CD4-positive, alpha-beta T cell (primary cell): ENCODE data around the gene GOLGA6L10. TPM values are rescaled to one million over a fixed set of nuclear protein-coding genes. Genes with fewer than 3 reads are reported as not detected.
"Not testable (repeated sequence)": the region's sequence is repeated elsewhere in the genome, so short reads cannot be mapped to it uniquely, and the experiment has no call there.

Source experiments
- ATAC-seq: fragments of 200-7000 bp; cut with Tn5 transposase; one replicate; pipeline ENCODE4 v1.10.0; 2022; ENCODE audit warnings: mild to moderate bottlenecking; ENCODE audit not compliant: poor library complexity
- CTCF ChIA-PET: fragments of 350-600 bp; sonication (Branson Sonifier 250); formaldehyde crosslinking; loops from one replicate; lab custom pipeline; 2021; ENCODE audit warnings: antibody characterized with exemption, inconsistent platforms; lab: Charles Lee
- POLR2A ChIA-PET: fragments of 350-600 bp; sonication (Branson Sonifier 250); formaldehyde crosslinking; loops from one replicate; lab custom pipeline; 2021; ENCODE audit warnings: antibody characterized with exemption, inconsistent platforms; lab: Charles Lee
- DNase-seq, 14 experiments: peaks; one replicate each; pipeline ENCODE4 v3.0.0-alpha.2; 2013 to 2020; ENCODE audit warnings: mixed read lengths in 2 of 14
- H3K27ac ChIP-seq, 2 donors: one replicate each; pipeline versions ENCODE4 v1.5.1 to v1.7.0; 2013; ENCODE audit warnings: low read length in 2 of 2, low read depth in 1 of 2, mild to moderate bottlenecking in 1 of 2
- H3K27me3 ChIP-seq, 2 experiments: 1 replicate in 1 of 2; 2 replicates in 1 of 2; pipeline versions ENCODE4 v1.6.1 to v1.7.0; 2013; ENCODE audit warnings: low read length in 2 of 2, control low read depth in 1 of 2, mild to moderate bottlenecking in 1 of 2, moderate library complexity in 1 of 2; ENCODE audit not compliant: insufficient read depth in 2 of 2, control insufficient read depth in 1 of 2
- H3K36me3 ChIP-seq: one replicate; pipeline ENCODE4 v1.6.1; 2013; ENCODE audit warnings: low read length, control low read depth; ENCODE audit not compliant: insufficient read depth
- H3K4me1 ChIP-seq: one replicate; pipeline ENCODE4 v1.6.1; 2013; ENCODE audit warnings: low read length, control low read depth; ENCODE audit not compliant: insufficient read depth
- H3K4me3 ChIP-seq: one replicate; pipeline ENCODE4 v1.5.1; 2013; ENCODE audit warnings: mild to moderate bottlenecking, low read length, moderate library complexity
- H3K9me3 ChIP-seq, 2 experiments: 1 replicate in 1 of 2; 2 replicates in 1 of 2; pipeline versions ENCODE4 v1.6.1 to v1.7.0; 2013; ENCODE audit warnings: low read length in 2 of 2, mild to moderate bottlenecking in 2 of 2, control low read depth in 1 of 2, moderate library complexity in 1 of 2; ENCODE audit not compliant: control insufficient read depth in 1 of 2, insufficient read depth in 1 of 2
- H3K27ac Mint-ChIP-seq: one replicate; pipeline ENCODE4 v1.8.0; 2020; ENCODE audit warnings: mixed read lengths
- H3K27me3 Mint-ChIP-seq: one replicate; pipeline ENCODE4 v1.8.0; 2021; ENCODE audit warnings: mixed read lengths
- H3K36me3 Mint-ChIP-seq: one replicate; pipeline ENCODE4 v1.8.0; 2021; ENCODE audit warnings: low read depth, mixed read lengths
- H3K4me1 Mint-ChIP-seq: one replicate; pipeline ENCODE4 v1.8.0; 2021; ENCODE audit warnings: low read depth, mixed read lengths
- H3K4me3 Mint-ChIP-seq: one replicate; pipeline ENCODE4 v1.8.0; 2020; ENCODE audit warnings: mild to moderate bottlenecking, mixed read lengths
- H3K9me3 Mint-ChIP-seq: one replicate; pipeline ENCODE4 v1.8.0; 2020; ENCODE audit warnings: mixed read lengths
- CTCF ChIP-seq: fragments of 200-600 bp; IDR thresholded peaks from one replicate; pipeline ENCODE4 v1.8.0; 2022; ENCODE audit warnings: antibody characterized with exemption, mild to moderate bottlenecking
- intact Hi-C, 2 experiments: fragments of 100-400 bp; cut with DNase I in 1 of 2; cut with micrococcal nuclease in 1 of 2; formaldehyde crosslinking; loops; one replicate each; pipeline versions ENCODE4 v1.15.1 to v1.9.0; 2023 to 2025; cut with DNase I, micrococcal nuclease
- total RNA-seq, 174 experiments: library from RNA in 2 of 174; stranded (reverse) in 2 of 174; gene quantifications; one replicate each; pipeline ENCODE4 v1.2.3 and lab custom pipeline; 2021 to 2026

GOLGA6L10 gene
- total RNA-seq, 2 experiments from 2014 or later: 0.93 to 1.1 TPM

- POLR2A ChIA-PET: not testable (repeated sequence)
Observed at GRCh38 chr15:82379552-82379951, 30.3 kb upstream of the GOLGA6L10 start.

GRCh38 chr15:82373661-82374060 lies 24.4 kb upstream of the GOLGA6L10 start:
- CTCF ChIA-PET, ATAC-seq, POLR2A ChIA-PET, H3K4me1 ChIP-seq, H3K27ac Mint-ChIP-seq, H3K9me3 Mint-ChIP-seq, DNase-seq, H3K27me3 Mint-ChIP-seq, H3K9me3 ChIP-seq, H3K36me3 Mint-ChIP-seq, H3K4me3 Mint-ChIP-seq, H3K27ac ChIP-seq, H3K27me3 ChIP-seq, H3K4me1 Mint-ChIP-seq, H3K4me3 ChIP-seq, H3K36me3 ChIP-seq: not testable (repeated sequence)
- intact Hi-C loops: loop anchor here in 1 of 2 experiments (5.0 kb wide), 1 partner anchor 1396 kb away; no protein-coding TSS in a partner anchor

More at GRCh38 chr15:82379552-82379951, 30.3 kb upstream of the GOLGA6L10 start:
- H3K4me3 ChIP-seq, CTCF ChIA-PET, H3K36me3 ChIP-seq, H3K4me3 Mint-ChIP-seq, intact Hi-C loops, H3K9me3 Mint-ChIP-seq, DNase-seq, H3K27ac Mint-ChIP-seq, H3K9me3 ChIP-seq, ATAC-seq, H3K27me3 Mint-ChIP-seq, H3K4me1 ChIP-seq, H3K4me1 Mint-ChIP-seq, H3K27ac ChIP-seq, H3K27me3 ChIP-seq, H3K36me3 Mint-ChIP-seq: not testable (repeated sequence)
- TF ChIP-seq CTCF: peak; percentile 11

- TF ChIP-seq CTCF: no peak
- Mint-ChIP-seq H3K4me1 (peaks cover 7% of the 10 kb centered on the region), H3K27me3 (no peaks in the 10 kb centered on the region), H3K36me3 (no peaks in the 10 kb centered on the region), H3K9me3 (no peaks in the 10 kb centered on the region), H3K4me3 (no peak overlapping the region), H3K27ac (no peak overlapping the region)
- no peaks in the 10 kb centered on the region for H3K36me3 ChIP-seq
- no peak for ATAC-seq
- POLR2A ChIA-PET: no interaction called here
- H3K4me3 ChIP-seq: no peak overlapping the region
- no peak overlapping the region for H3K27ac ChIP-seq
- no peaks in the 10 kb centered on the region for H3K9me3 ChIP-seq
- DNase-seq: no peak
- no peaks in the 10 kb centered on the region for H3K27me3 ChIP-seq
- no peaks in the 10 kb centered on the region for H3K4me1 ChIP-seq
- intact Hi-C loops: loop anchor here in 1 of 2 experiments (5.0 kb wide), 1 partner anchor 1394 kb away; no protein-coding TSS in a partner anchor
- CTCF ChIA-PET: no interaction called here
Observed at GRCh38 chr15:82371656-82372055, 22.4 kb upstream of the GOLGA6L10 start.

- intact Hi-C loops, H3K4me3 Mint-ChIP-seq, H3K4me1 Mint-ChIP-seq, H3K27me3 Mint-ChIP-seq, DNase-seq, H3K27me3 ChIP-seq, H3K9me3 Mint-ChIP-seq, H3K9me3 ChIP-seq, H3K36me3 Mint-ChIP-seq, H3K4me1 ChIP-seq, H3K27ac Mint-ChIP-seq, H3K36me3 ChIP-seq, POLR2A ChIA-PET, H3K27ac ChIP-seq, CTCF ChIA-PET, ATAC-seq, H3K4me3 ChIP-seq: not testable (repeated sequence)
Observed at GRCh38 chr15:82367790-82368189, 18.5 kb upstream of the GOLGA6L10 start.
